ENCODE results near the gene SLC35A3. TPM values are rescaled to one million over a fixed set of nuclear protein-coding genes. Genes with fewer than 3 reads are reported as not detected.

SLC35A3 gene
- total RNA-seq, 3 donors from 2014 or later = 86.2 to 205 (median 159) TPM

DNA sequence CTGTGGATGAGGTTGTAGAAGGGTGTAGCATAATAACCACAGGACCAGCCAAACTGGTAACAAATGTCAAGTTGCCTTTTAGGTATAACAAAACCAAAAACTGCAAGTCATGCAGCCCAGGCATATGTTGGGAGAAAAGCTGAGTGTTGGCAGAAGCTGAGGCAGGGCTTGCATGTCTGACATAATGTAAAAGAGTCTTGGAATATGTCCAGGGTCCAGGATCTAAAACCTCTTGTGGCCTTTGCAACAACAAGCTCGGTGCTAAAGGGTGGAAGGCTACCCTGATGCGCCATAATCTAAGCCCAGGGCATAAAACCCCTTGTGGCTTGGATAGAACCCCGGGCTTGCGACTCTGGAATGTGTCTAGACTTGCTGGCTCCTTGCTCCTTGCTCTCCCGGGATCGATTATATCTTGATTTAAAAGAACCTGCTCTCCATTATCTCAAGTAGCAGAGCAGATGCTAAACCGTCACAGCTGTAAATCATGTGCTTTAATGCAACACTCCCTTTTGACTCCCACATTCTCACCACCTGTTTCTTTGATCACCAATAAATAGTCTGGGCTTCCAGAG lies 26.5 kb upstream of the SLC35A3 start:
- no peaks in the 10 kb centered on the region for H3K36me3 ChIP-seq (ENCODE audit: low read depth)
- intact Hi-C loops (cut with DNase I, micrococcal nuclease) = no loop called here
- H3K4me1 ChIP-seq (ENCODE audit: low read depth) = no peaks in the 10 kb centered on the region
- no peak overlapping the region for H3K4me3 ChIP-seq
- DNase-seq (no peak), ATAC-seq (no peak)
- TF ChIP-seq, protein P1, sequence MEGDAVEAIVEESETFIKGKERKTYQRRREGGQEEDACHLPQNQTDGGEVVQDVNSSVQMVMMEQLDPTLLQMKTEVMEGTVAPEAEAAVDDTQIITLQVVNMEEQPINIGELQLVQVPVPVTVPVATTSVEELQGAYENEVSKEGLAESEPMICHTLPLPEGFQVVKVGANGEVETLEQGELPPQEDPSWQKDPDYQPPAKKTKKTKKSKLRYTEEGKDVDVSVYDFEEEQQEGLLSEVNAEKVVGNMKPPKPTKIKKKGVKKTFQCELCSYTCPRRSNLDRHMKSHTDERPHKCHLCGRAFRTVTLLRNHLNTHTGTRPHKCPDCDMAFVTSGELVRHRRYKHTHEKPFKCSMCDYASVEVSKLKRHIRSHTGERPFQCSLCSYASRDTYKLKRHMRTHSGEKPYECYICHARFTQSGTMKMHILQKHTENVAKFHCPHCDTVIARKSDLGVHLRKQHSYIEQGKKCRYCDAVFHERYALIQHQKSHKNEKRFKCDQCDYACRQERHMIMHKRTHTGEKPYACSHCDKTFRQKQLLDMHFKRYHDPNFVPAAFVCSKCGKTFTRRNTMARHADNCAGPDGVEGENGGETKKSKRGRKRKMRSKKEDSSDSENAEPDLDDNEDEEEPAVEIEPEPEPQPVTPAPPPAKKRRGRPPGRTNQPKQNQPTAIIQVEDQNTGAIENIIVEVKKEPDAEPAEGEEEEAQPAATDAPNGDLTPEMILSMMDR (IDR thresholded peaks at IDR 0.05) = no peak
- no peaks in the 10 kb centered on the region for H3K9me3 ChIP-seq

DNA sequence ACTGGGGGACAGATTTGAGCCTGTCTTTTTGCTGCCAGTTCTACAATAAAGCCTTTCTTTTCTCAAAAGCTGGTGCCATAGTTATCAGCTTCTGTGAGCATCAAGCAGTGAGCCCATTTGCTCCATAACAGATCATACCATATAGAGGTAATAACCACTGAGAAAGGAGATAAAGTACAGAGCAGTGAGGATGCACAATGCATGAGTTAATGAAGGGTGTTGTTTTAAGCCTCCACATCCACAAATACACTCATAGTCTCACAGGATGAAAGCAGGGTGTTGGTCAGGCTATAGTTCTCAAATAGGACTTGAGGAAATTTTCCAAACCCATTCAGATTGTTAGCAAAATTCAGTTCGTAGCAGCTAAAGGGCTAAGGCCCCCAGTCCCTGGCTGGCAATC lies 25.6 kb upstream of the SLC35A3 start:
- DNase-seq (no peak), ATAC-seq (no peak)
- TF ChIP-seq, protein P1 (IDR thresholded peaks at IDR 0.05) = no peak
- Histone ChIP-seq H3K36me3 (ENCODE audit: low read depth) (no peaks in the 10 kb centered on the region), H3K9me3 (no peaks in the 10 kb centered on the region), H3K4me3 (no peak overlapping the region), H3K4me1 (ENCODE audit: low read depth) (no peaks in the 10 kb centered on the region)
- intact Hi-C loops (cut with DNase I, micrococcal nuclease) = no loop called here

DNA sequence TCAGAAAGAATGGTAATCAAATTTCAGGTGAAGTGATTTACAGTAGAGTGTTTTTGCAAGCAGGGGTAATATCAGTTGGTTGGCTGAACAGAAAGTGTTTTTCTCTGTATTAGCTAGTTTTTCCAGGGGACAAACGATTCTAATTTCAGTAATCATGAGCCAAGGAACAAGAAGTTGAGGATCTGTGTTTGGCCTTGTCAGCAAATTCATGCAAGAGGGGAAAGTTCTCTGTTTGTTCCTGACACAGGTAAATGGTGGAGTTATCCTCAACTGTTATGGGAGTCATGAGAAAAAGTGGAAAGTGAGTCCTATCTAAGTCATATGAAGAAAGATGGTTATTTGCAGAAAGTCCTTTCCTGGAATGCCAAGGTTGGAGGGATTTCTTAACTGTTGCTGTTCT lies 24.6 kb upstream of the SLC35A3 start:
- ATAC-seq = no peak
- no peaks in the 10 kb centered on the region for H3K36me3 ChIP-seq (ENCODE audit: low read depth)
- TF ChIP-seq, protein P1 (IDR thresholded peaks at IDR 0.05) = no peak
- H3K4me3 ChIP-seq = no peak overlapping the region
- H3K9me3 ChIP-seq = no peaks in the 10 kb centered on the region
- no peaks in the 10 kb centered on the region for H3K4me1 ChIP-seq (ENCODE audit: low read depth)
- intact Hi-C loops (cut with DNase I, micrococcal nuclease) = no loop called here
- no peak for DNase-seq

DNA sequence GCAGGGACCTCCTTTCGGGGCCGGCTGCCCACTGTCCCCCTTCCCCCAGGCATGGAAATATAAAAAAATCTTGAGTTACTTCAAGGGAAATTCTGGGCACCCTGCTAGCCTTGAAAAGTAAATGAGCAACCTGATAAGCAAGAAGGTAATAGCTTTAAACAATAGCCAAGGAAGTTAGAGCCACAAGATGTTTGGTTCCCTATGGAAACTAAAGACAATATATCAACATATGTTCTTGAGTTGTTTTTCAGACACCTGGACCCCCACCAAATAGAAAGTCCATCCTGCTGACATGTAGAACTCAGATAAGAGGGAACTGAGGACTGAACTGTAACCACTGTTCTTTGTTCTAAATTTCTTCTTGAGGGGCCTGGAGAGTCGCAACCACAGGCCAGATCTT lies 19.3 kb upstream of the SLC35A3 start:
- intact Hi-C loops (cut with DNase I, micrococcal nuclease) = no loop called here
- H3K4me3 ChIP-seq = no peak overlapping the region
- no peak for ATAC-seq
- H3K4me1 ChIP-seq (ENCODE audit: low read depth) = no peaks in the 10 kb centered on the region
- H3K36me3 ChIP-seq (ENCODE audit: low read depth) = no peaks in the 10 kb centered on the region
- H3K9me3 ChIP-seq = no peaks in the 10 kb centered on the region
- TF ChIP-seq, protein P1 (IDR thresholded peaks at IDR 0.05) = no peak
- no peak for DNase-seq

DNA sequence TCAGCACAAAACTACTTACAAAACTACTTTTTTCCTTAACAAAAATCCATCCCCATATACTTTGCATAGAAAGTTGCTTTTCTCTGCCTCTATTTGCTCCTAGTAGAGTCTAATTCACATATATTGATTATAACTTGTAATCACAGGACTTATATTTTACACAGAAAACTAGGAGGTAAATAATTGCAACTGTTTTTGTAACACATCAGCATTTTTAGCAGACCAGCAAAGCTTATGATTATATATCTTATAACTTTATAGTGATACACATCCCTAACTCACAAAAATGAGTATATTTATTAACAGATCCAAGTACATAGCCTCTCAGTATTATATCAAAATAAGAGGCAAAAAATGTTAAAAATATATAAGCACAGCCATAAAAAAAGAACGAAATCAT lies 17.3 kb upstream of the SLC35A3 start:
- intact Hi-C loops (cut with DNase I, micrococcal nuclease) = no loop called here

More for the DNA sequence above, 17.3 kb upstream of the SLC35A3 start:
- no peaks in the 10 kb centered on the region for H3K4me1 ChIP-seq (ENCODE audit: low read depth)
- no peaks in the 10 kb centered on the region for H3K9me3 ChIP-seq
- H3K36me3 ChIP-seq (ENCODE audit: low read depth) = no peaks in the 10 kb centered on the region
- ATAC-seq = no peak
- TF ChIP-seq, protein P1 (IDR thresholded peaks at IDR 0.05) = no peak
- no peak for DNase-seq
- H3K4me3 ChIP-seq = no peak overlapping the region
